Retinal pigment epithelial cell (primary cell): ENCODE measurements around the gene CCDC137.

ENCODE experiments used
- DNase-seq: peaks from one replicate; pipeline ENCODE4 v3.0.0-alpha.2; 2010; ENCODE audit warnings: low read depth
- H3K4me3 ChIP-seq: 2 replicates; pipeline ENCODE4 v1.5.1; 2011; ENCODE audit warnings: mild to moderate bottlenecking, low read length, control low read depth, moderate library complexity
- CTCF ChIP-seq: conservative IDR thresholded peaks from 2 replicates; pipeline ENCODE4 v1.5.1; 2011; ENCODE audit warnings: low read depth, low read length, control low read depth, inconsistent platforms

CCDC137 gene

GRCh38 chr17:81694810-81695209 is 28.3 kb downstream of the CCDC137 start:
- no peak for DNase-seq
- no peak overlapping the region for H3K4me3 ChIP-seq
- TF ChIP-seq CTCF, result no peak

GRCh38 chr17:81695211-81695610 is 28.7 kb downstream of the CCDC137 start:
- no peak for DNase-seq
- TF ChIP-seq CTCF, result no peak
- no peak overlapping the region for H3K4me3 ChIP-seq

GRCh38 chr17:81695801-81696200 is 29.3 kb downstream of the CCDC137 start:
- no peak for TF ChIP-seq CTCF
- DNase-seq, result no peak
- no peak overlapping the region for H3K4me3 ChIP-seq

GRCh38 chr17:81696218-81696941 is 29.8 kb downstream of the CCDC137 start:
- H3K4me3 ChIP-seq, result no peak overlapping the region
- no peak for TF ChIP-seq CTCF
- no peak for DNase-seq

GRCh38 chr17:81697261-81698044 is 30.9 kb downstream of the CCDC137 start:
- TF ChIP-seq CTCF, result no peak
- no peak for DNase-seq
- no peak overlapping the region for H3K4me3 ChIP-seq

GRCh38 chr17:81700353-81701287 is 34.1 kb downstream of the CCDC137 start:
- H3K4me3 ChIP-seq, result no peak overlapping the region
- TF ChIP-seq CTCF, result no peak
- no peak for DNase-seq
